ENCODE data around the gene CKM.

The CKM gene

GRCh38 chr19:45327404-45328143 lies 4.9 kb upstream of the CKM start:
- TF ChIP-seq SUZ12 (IDR thresholded peaks at IDR 0.05; ENCODE audit: extremely low read depth, insufficient read depth, insufficient read length) (no peak), ZNF274 (IDR thresholded peaks at IDR 0.05; ENCODE audit: low read depth, low read length) (no peak), YY1 (IDR thresholded peaks at IDR 0.05; ENCODE audit: insufficient read depth, insufficient read length) (no peak)
- H3K9me3 ChIP-seq (ENCODE audit: insufficient read depth, low read length): no peaks in the 10 kb centered on the region

GRCh38 chr19:45324349-45324907 lies 1.8 kb upstream of the CKM start:
- Histone ChIP-seq H3K9ac (ENCODE audit: insufficient read length, low read depth) (no peak overlapping the region), H3K27me3 (ENCODE audit: insufficient read depth, insufficient read length) (no peaks in the 10 kb centered on the region), H3K36me3 (ENCODE audit: insufficient read depth, insufficient read length, low read length) (no peaks in the 10 kb centered on the region), H3K4me3 (ENCODE audit: insufficient read length, low read depth) (no peak overlapping the region), H3K9me3 (ENCODE audit: insufficient read depth, low read length) (no peaks in the 10 kb centered on the region), H3K4me1 (ENCODE audit: insufficient read depth, insufficient read length) (peaks cover 8% of the 10 kb centered on the region)
- no peak for TF ChIP-seq YY1 (IDR thresholded peaks at IDR 0.05; ENCODE audit: insufficient read depth, insufficient read length)
- no peak for TF ChIP-seq ZNF274 (IDR thresholded peaks at IDR 0.05; ENCODE audit: low read depth, low read length)
- TF ChIP-seq SUZ12 (IDR thresholded peaks at IDR 0.05; ENCODE audit: extremely low read depth, insufficient read depth, insufficient read length): no peak
- no peak for DNase-seq (ENCODE audit: low read depth, low spot score)

More at GRCh38 chr19:45327404-45328143, 4.9 kb upstream of the CKM start:
- Histone ChIP-seq H3K4me3 (ENCODE audit: insufficient read length, low read depth) (no peak overlapping the region), H3K4me1 (ENCODE audit: insufficient read depth, insufficient read length) (peaks cover 6% of the 10 kb centered on the region), H3K36me3 (ENCODE audit: insufficient read depth, insufficient read length, low read length) (no peaks in the 10 kb centered on the region), H3K27me3 (ENCODE audit: insufficient read depth, insufficient read length) (no peaks in the 10 kb centered on the region), H3K9ac (ENCODE audit: insufficient read length, low read depth) (no peak overlapping the region)
- no peak for DNase-seq (ENCODE audit: low read depth, low spot score)

GRCh38 chr19:45323671-45324081 lies 1.0 kb upstream of the CKM start:
- no peak overlapping the region for H3K9ac ChIP-seq (ENCODE audit: insufficient read length, low read depth)
- no peaks in the 10 kb centered on the region for H3K36me3 ChIP-seq (ENCODE audit: insufficient read depth, insufficient read length, low read length)
- no peak overlapping the region for H3K4me3 ChIP-seq (ENCODE audit: insufficient read length, low read depth)
- DNase-seq (ENCODE audit: low read depth, low spot score): no peak
- no peak for TF ChIP-seq ZNF274 (IDR thresholded peaks at IDR 0.05; ENCODE audit: low read depth, low read length)
- TF ChIP-seq SUZ12 (IDR thresholded peaks at IDR 0.05; ENCODE audit: extremely low read depth, insufficient read depth, insufficient read length): no peak
- no peak for TF ChIP-seq YY1 (IDR thresholded peaks at IDR 0.05; ENCODE audit: insufficient read depth, insufficient read length)
- H3K27me3 ChIP-seq (ENCODE audit: insufficient read depth, insufficient read length): no peaks in the 10 kb centered on the region
- peaks cover 8% of the 10 kb centered on the region for H3K4me1 ChIP-seq (ENCODE audit: insufficient read depth, insufficient read length)
- no peaks in the 10 kb centered on the region for H3K9me3 ChIP-seq (ENCODE audit: insufficient read depth, low read length)

- Histone ChIP-seq H3K4me3 (ENCODE audit: insufficient read length, low read depth) (no peak overlapping the region), H3K9ac (ENCODE audit: insufficient read length, low read depth) (no peak overlapping the region), H3K27me3 (ENCODE audit: insufficient read depth, insufficient read length) (no peaks in the 10 kb centered on the region), H3K9me3 (ENCODE audit: insufficient read depth, low read length) (no peaks in the 10 kb centered on the region), H3K36me3 (ENCODE audit: insufficient read depth, insufficient read length, low read length) (no peaks in the 10 kb centered on the region), H3K4me1 (ENCODE audit: insufficient read depth, insufficient read length) (peaks cover 9% of the 10 kb centered on the region)
- DNase-seq (ENCODE audit: low read depth, low spot score): no peak
- TF ChIP-seq YY1 (IDR thresholded peaks at IDR 0.05; ENCODE audit: insufficient read depth, insufficient read length) (no peak), ZNF274 (IDR thresholded peaks at IDR 0.05; ENCODE audit: low read depth, low read length) (no peak), SUZ12 (IDR thresholded peaks at IDR 0.05; ENCODE audit: extremely low read depth, insufficient read depth, insufficient read length) (no peak)
These were observed 364 bp downstream of the CKM start for GRCh38 chr19:45322311-45322710.

- DNase-seq (ENCODE audit: low read depth, low spot score): no peak
- TF ChIP-seq SUZ12 (IDR thresholded peaks at IDR 0.05; ENCODE audit: extremely low read depth, insufficient read depth, insufficient read length) (no peak), YY1 (IDR thresholded peaks at IDR 0.05; ENCODE audit: insufficient read depth, insufficient read length) (no peak), ZNF274 (IDR thresholded peaks at IDR 0.05; ENCODE audit: low read depth, low read length) (no peak)
- Histone ChIP-seq H3K9me3 (ENCODE audit: insufficient read depth, low read length) (no peaks in the 10 kb centered on the region), H3K27me3 (ENCODE audit: insufficient read depth, insufficient read length) (no peaks in the 10 kb centered on the region), H3K36me3 (ENCODE audit: insufficient read depth, insufficient read length, low read length) (no peaks in the 10 kb centered on the region), H3K4me3 (ENCODE audit: insufficient read length, low read depth) (no peak overlapping the region), H3K4me1 (ENCODE audit: insufficient read depth, insufficient read length) (peaks cover 9% of the 10 kb centered on the region), H3K9ac (ENCODE audit: insufficient read length, low read depth) (no peak overlapping the region)
These were observed 827 bp downstream of the CKM start for GRCh38 chr19:45321848-45322247.

DNA sequence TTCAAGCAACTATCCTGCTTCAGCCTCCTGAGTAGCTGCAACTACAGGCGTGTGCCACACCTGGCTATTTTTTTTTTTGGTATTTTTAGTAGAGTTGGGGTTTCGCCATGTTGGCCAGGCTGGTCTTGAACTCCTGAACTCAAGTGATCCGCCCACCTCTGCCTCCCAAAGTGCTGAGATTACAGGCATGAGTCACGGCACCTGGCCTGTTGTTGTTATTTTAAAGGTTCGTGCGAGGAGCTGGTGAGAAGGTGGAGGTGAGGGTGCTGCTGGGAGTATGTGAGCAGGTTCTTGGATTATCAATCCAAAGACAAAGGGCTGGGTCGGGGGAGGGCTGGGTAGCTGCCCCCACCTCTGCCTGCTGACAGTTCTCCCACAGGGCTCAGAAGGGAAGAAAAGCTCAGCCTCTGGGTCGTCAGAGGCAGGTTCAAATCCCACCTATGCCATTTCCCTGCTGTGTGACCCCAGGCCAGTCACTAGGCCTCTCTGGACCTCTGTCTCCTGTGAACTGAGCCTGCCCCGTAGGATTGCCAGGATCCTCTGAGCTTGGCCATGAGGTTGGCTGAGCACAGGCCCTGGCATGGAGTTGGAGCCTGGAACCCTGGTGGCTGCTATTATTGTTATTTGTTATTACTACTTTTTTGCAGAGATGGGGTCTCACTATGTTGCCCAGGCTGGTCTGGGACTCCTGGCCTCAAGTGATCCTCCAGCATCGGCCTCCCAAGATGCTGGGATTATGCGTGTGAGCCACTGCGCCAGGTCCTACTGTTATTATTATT lies 1.5 kb downstream of the CKM start:
- no peak for TF ChIP-seq ZNF274 (IDR thresholded peaks at IDR 0.05; ENCODE audit: low read depth, low read length)
- no peak for TF ChIP-seq SUZ12 (IDR thresholded peaks at IDR 0.05; ENCODE audit: extremely low read depth, insufficient read depth, insufficient read length)
- no peak overlapping the region for H3K4me3 ChIP-seq (ENCODE audit: insufficient read length, low read depth)
- no peaks in the 10 kb centered on the region for H3K36me3 ChIP-seq (ENCODE audit: insufficient read depth, insufficient read length, low read length)
- H3K9me3 ChIP-seq (ENCODE audit: insufficient read depth, low read length): no peaks in the 10 kb centered on the region
- peaks cover 9% of the 10 kb centered on the region for H3K4me1 ChIP-seq (ENCODE audit: insufficient read depth, insufficient read length)
- H3K9ac ChIP-seq (ENCODE audit: insufficient read length, low read depth): no peak overlapping the region
- H3K27me3 ChIP-seq (ENCODE audit: insufficient read depth, insufficient read length): no peaks in the 10 kb centered on the region
- DNase-seq (ENCODE audit: low read depth, low spot score): no peak

- no peak for DNase-seq (ENCODE audit: low read depth, low spot score)
- TF ChIP-seq YY1 (IDR thresholded peaks at IDR 0.05; ENCODE audit: insufficient read depth, insufficient read length): no peak
- no peak for TF ChIP-seq SUZ12 (IDR thresholded peaks at IDR 0.05; ENCODE audit: extremely low read depth, insufficient read depth, insufficient read length)
- no peak for TF ChIP-seq ZNF274 (IDR thresholded peaks at IDR 0.05; ENCODE audit: low read depth, low read length)
- no peaks in the 10 kb centered on the region for H3K9me3 ChIP-seq (ENCODE audit: insufficient read depth, low read length)
- H3K36me3 ChIP-seq (ENCODE audit: insufficient read depth, insufficient read length, low read length): no peaks in the 10 kb centered on the region
- no peak overlapping the region for H3K4me3 ChIP-seq (ENCODE audit: insufficient read length, low read depth)
- peaks cover 24% of the 10 kb centered on the region for H3K27me3 ChIP-seq (ENCODE audit: insufficient read depth, insufficient read length)
- H3K9ac ChIP-seq (ENCODE audit: insufficient read length, low read depth): no peak overlapping the region
- H3K4me1 ChIP-seq (ENCODE audit: insufficient read depth, insufficient read length): peaks cover 4% of the 10 kb centered on the region
These were observed 7.4 kb downstream of the CKM start for GRCh38 chr19:45315304-45315703.
